Measurements from ENCODE around the gene LRFN2.
A peak's percentile ranks its signal among the peaks of the same experiment; 100 is the strongest.

Gene LRFN2

DNA sequence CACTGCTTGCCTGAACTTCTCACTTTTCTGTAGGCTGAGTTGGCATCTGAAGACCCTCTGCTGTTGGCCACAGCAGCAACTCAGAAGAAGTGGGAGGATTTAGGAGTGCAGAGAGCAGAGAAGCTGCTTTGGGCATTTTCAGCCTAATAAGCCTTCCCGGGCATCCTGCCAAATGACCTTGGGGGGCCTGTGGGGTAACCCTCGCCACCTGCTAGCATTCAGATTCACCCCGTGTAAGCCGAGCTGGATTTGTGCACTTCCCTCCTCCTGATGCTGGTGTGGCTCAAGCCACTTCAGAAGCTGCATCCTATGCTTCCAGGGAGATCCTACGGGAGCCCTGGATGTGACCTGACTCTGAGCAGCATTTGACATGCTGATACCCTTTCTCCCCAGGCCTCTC, 114.8 kb downstream of the LRFN2 start:
- no peak for DNase-seq

GRCh38 chr6:40471243-40471642, 115.9 kb downstream of the LRFN2 start:
- no peak for DNase-seq

- DNase-seq, result no peak
These were observed 117.8 kb downstream of the LRFN2 start for GRCh38 chr6:40469323-40469722.

- no peak for DNase-seq
These were observed 120.1 kb downstream of the LRFN2 start for GRCh38 chr6:40466986-40467539.

GRCh38 chr6:40461643-40462042, 125.5 kb downstream of the LRFN2 start:
- no peak for DNase-seq

GRCh38 chr6:40460380-40460779, 126.8 kb downstream of the LRFN2 start:
- DNase-seq, result no peak

DNA sequence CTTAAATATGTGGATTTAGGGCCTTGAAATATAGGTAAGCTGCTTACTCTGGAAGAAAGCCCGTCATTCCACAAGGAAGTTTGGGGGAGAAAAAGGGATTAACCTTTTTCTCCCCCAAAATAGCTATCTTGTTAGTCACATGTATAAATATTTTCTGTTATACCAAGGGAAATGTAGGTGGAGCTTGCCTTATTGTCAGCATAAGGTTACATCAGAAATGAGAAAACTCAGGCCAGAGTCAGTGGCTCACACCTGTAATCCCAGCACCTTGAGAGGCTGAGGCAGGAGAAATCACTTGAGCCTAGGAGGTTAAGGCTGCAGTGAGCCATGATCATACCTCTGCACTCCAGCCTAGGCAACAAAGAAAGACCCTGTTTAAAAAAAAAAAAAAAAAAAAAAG, 129.9 kb downstream of the LRFN2 start:
- DNase-seq, result no peak

- DNase-seq, result no peak
These were observed 130.7 kb downstream of the LRFN2 start for GRCh38 chr6:40456390-40457013.

DNA sequence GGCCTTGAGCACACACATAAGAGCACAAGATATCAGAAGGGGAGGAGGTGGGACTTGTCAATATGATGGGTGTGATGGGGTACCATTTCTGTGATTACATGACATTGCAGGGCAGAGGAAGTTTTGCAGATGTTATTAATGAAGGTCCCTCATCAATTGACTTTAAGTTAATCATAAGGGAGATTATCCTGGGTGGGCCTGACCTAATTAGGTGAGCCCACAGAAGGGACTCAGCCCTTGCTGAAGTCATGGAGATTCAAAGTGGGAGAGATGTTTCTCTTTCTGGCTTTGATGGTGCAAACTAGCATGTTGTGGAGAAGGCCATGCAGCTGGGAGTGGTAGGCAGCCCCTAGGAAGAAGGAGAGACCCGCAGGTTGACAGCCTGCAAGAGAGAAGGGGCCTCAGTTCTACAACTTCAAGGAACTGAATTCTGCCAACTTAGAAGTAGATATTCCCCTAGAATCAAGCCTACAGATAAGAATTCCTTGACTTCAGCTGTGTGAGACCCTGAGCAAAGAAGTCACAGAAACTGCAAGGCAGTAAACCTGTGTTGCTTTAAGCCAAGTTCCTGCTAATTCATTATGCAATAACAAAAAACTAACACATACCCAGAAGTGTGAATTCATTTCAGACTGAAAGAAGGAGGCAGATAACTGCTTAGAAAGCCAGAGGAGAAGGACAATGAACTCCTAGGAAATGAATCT, 131.3 kb downstream of the LRFN2 start:
- DNase-seq, result no peak

DNA sequence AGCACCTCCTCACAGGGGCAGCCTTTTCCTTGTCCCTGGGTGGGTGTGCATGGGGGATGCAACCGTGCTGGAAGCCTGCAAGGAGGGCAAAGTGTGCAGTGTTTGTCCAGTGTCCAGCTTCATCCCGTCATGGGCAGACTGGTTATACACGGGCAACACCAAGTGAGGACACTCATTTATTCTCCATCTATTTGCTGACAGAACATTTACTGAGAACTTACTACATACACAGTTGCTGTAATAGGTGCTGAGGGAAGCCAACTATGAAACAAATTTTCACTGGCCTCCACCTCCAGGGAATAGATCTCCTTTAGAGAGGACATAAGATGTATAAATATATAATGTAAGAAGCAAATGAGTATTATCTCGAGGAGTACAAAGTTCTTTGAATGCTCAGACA, 136.7 kb downstream of the LRFN2 start:
- no peak for DNase-seq

GRCh38 chr6:40444811-40445210, 142.4 kb downstream of the LRFN2 start:
- no peak for DNase-seq

DNA sequence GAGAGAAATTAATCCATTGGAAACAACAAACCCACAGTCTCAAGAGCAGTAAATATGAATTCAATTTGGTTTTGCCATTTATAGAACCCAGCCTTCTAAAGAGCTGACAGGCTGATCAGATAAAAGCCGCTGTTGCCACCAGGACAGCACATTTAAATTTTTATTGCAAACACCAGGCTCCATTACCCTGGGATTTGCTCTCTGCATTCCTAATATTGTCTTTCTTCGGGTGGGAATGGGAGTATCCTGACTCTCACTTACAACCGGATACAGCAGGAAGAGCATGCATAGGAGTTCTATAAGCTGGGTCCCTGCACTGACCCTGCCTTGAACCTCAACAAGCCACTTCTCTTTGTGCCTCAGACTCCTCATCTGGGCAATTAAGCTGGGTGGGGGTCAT, 142.9 kb downstream of the LRFN2 start:
- DNase-seq, result no peak

DNA sequence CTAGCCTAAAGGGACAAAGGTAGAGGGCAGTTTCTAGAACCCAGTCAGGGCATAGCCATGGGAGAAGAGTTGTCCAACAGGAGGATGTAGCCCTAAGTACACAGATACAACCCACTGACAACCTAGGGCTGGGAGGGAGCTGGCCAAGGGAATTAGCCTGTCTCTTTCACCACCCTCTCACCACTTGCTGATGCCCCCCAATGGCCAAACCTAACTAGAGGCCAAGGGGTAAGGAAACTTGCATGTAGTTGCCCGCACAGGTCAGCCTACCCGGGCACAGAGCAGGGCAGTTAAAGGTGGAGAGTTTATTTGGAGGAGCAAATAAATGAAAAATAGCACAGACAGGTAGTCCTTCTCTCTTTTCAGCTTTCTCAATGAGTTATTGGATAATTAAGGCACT, 143.3 kb downstream of the LRFN2 start:
- no peak for DNase-seq

DNA sequence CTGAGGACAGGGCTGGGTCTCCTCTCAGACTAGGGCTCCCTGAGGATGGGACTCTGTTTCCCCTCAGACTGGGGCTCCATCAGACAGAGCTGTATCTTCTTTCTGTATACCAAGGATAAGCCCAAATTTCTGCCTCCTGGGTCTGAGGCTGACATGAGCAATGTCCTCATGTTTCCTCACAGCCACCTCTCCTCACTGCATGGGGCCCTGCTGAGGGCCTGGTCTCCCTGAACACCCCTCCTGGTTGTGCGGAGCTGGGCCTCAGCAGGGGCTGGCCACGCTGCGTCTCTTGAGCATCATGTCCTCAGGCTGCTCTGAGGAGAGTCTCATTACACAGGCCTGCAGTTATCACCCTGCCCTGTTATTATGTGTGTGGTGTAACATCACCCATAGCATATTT, 144.6 kb downstream of the LRFN2 start:
- no peak for DNase-seq

DNA sequence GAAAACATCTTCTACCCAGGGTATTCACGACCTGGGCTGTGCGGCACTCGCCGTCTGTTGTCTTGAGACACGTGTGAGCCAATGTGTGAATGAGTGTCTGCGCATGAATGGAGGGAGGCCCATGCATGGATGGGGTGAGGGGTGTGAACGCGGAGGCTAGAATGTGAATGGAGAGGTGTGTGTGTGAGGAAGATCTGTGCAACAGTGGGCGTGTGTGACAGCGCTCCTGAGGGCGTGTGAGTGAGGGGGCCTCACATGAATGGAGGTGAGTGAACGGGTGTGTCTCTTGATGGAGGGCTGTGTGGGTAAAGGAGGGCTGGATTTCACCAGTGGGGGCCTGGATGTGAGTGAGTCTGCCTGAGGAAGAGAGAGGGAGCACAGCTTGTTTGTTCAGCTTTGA, 146.0 kb downstream of the LRFN2 start:
- no peak for DNase-seq

DNA sequence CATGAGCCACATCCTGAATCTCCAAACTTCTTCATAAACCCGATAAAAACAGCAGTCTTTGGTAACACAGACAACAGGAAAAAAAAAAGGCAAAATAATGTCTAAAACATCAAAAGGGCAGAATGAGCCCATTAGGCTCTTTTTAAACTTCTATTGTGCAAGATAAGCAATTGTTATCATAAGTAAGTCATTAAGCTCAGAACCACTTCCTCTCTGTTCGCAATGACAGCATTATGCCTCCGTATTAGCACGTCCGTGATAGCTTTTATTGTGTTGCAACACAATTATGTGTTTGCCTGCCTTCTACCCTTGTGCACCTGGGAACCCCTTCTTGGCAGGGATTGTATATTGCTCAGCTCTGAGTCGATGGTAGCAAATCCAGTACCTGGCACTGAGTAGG, 147.1 kb downstream of the LRFN2 start:
- no peak for DNase-seq

DNA sequence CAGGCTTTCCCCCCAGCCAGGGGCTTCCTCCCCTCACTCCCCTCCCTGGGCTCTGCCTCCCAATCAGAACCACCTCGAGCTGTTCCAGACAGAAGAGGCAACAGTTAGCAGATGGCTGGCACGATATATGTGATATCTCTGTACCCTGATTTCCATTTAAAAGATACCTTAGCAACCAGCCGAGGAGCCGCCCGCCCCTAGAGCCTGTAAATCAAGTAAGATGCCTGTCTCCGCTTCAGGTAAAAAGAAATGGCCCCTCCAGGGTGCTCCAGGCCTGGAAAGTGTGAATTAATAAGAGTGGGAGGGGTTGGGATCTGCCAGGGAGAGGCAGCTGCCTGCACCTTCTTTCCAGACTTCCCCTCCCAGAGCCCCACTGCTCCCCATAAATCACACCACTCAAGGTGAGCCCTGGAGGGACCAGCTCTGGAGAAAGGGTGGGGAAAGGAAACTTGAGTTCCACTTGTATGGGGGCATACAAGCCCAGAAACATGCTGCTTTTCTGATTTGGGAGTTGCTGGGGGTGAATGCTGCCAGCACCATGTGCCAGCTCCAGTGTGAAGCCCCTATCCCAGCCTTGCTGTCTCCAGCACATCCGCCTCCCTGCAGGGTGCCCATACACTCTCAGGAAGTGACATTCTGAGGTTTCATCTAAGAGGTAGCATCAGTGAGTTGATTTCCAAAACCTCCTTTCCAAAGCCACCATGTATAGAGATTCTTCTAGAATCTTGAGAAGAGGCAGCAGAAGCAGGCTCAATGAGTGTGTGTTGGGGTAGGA, 148.0 kb downstream of the LRFN2 start:
- DNase-seq, result no peak

GRCh38 chr6:40438246-40438887, 148.8 kb downstream of the LRFN2 start:
- DNase-seq, result no peak

DNA sequence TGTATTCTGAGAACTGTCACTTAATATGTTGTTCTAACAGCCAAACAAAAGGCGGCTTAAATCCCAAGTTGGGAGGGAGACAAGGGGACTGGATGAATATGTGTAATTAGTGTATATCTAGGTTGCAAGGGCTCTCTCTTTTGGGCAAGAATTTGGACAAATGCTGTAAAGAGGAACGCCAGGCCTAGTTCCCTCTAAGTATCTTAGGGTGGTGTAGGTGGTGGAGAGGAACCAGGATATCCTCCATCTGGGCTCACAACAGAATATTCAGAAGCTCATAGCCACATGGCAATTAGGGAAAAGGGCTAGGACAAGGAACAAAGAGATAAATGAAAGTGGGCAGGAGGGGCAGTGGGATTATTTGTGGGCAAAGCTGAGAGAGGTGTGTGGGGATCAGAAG, 149.5 kb downstream of the LRFN2 start:
- no peak for DNase-seq

DNA sequence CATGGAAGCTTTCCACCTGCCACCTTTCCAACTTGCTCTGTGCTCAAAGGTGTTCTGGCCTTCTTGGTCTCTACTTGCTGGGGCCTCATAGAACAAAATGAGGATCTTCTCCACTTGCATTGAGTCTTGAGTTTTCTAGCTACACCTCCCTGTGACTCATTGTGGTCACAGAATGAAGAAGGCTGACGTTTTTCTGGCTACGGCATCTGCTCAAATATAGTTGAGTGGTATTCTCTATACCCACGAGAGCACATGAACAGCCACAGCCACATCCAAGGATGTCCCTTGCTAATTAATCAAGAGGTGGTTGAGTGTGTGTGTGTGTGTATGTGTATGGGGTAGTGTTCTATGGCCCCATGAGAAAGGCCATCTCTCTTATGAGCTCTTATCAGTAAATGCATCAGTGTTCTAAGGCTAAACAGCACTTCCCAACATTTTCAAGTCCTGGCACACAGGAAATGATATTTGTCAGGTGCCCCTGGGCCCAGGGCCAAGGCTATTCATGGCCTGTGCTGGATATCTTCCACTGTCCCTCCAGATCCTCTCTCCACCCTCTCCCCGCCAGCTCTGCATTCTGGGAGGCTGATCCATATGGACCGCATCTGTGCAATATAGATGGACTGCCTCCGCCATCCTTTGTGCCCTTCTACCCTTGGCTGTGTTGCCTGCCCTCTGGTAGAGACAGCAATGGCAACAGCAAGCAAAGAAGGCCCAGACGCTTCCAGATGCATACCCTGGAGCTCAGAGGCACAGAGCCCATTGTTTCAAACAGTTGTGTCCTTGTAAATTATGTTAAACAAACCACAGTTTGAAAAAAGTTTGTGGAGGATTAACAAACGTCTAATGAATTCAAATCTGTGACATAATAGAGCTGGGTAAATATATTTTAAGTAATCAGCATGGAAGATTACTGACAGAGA, 150.2 kb downstream of the LRFN2 start:
- peak; percentile 18 for DNase-seq

GRCh38 chr6:40432982-40433381, 154.2 kb downstream of the LRFN2 start:
- no peak for DNase-seq

DNA sequence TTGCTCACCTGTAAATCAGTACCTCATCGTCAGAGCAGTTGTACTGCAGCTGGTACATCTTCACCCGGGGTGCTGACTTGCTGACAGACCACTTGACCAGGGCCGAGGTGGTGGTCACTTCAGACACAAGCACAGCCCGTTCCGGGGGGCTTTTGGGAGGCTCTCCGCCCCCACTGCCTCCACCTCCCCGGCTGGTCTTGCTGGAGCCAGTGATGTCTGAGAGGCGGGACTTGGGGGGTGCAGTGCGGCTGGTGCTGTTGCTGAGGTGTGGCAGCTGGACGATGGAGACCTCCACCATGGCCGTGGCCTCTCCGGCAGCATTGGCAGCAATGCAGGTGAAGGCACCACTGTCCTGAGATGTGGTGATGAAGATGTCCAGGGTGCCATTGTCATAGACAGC, 155.5 kb downstream of the LRFN2 start:
- no peak for DNase-seq
